PC-3 (cell line): ENCODE measurements around the gene ZIC3. TPM values are rescaled to one million over a fixed set of nuclear protein-coding genes. Genes with fewer than 3 reads are reported as not detected.
"Not testable (repeated sequence)": the region's sequence is repeated elsewhere in the genome, so short reads cannot be mapped to it uniquely, and the experiment has no call there.

Experiments
- ATAC-seq: fragments of 200-7000 bp; cut with Tn5 transposase; 2 replicates; pipeline ENCODE4 v1.9.1; 2020; ENCODE audit warnings: mild to moderate bottlenecking, moderate library complexity
- BruUV-seq: library from RNA; stranded (reverse); fragments of 400-500 nt; replicated peaks from 2 replicates; lab custom pipeline; 2021; lab: Mats Ljungman, UMichigan
- CTCF ChIA-PET: fragments of 300-600 bp; sonication (Branson Sonifier 250); formaldehyde crosslinking; loops from one replicate; lab custom pipeline; 2022; ENCODE audit warnings: antibody characterized with exemption; lab: Charles Lee
- POLR2A ChIA-PET: fragments of 300-600 bp; sonication (Branson Sonifier 250); formaldehyde crosslinking; loops from one replicate; lab custom pipeline; 2022; ENCODE audit warnings: antibody characterized with exemption; ENCODE audit not compliant: unreplicated experiment; lab: Charles Lee
- DNase-seq: peaks from one replicate; pipeline ENCODE4 v3.0.0-alpha.2; 2015
- H2AFZ ChIP-seq: fragments of 300-600 bp; sonication (generic); 2 replicates; pipeline ENCODE4 v1.6.0; 2016; ENCODE audit warnings: antibody characterized with exemption, low read length
- H3F3A ChIP-seq: fragments of 300-600 bp; sonication (generic); one replicate; pipeline ENCODE4 v1.6.0; 2017; ENCODE audit warnings: antibody characterized with exemption, low read length, control low read depth, mild to moderate bottlenecking; ENCODE audit not compliant: unreplicated experiment
- H3K27ac ChIP-seq: fragments of 300-600 bp; sonication (generic); 2 replicates; pipeline ENCODE4 v1.5.1; 2016; ENCODE audit warnings: mild to moderate bottlenecking, low read length
- H3K27me3 ChIP-seq: fragments of 300-600 bp; sonication (generic); 2 replicates; pipeline ENCODE4 v1.6.1; 2016; ENCODE audit warnings: low read length, mixed read lengths
- H3K36me3 ChIP-seq: fragments of 300-600 bp; sonication (generic); 2 replicates; pipeline ENCODE4 v1.6.1; 2016; ENCODE audit warnings: low read depth, mixed run types, low read length, mixed read lengths
- H3K4me1 ChIP-seq: fragments of 300-600 bp; sonication (generic); 2 replicates; pipeline ENCODE4 v1.5.1; 2016; ENCODE audit warnings: low read length; ENCODE audit not compliant: insufficient read depth
- H3K4me2 ChIP-seq: fragments of 300-600 bp; sonication (generic); 2 replicates; pipeline ENCODE4 v1.6.0; 2016; ENCODE audit warnings: low read length
- H3K4me3 ChIP-seq: fragments of 300-600 bp; sonication (generic); 2 replicates; pipeline ENCODE4 v1.5.1; 2016; ENCODE audit warnings: mild to moderate bottlenecking, low read length, mixed read lengths
- H3K79me2 ChIP-seq: fragments of 300-600 bp; sonication (generic); 2 replicates; pipeline ENCODE4 v1.6.1; 2017; ENCODE audit warnings: low read length, mixed read lengths
- H3K9ac ChIP-seq: fragments of 300-600 bp; sonication (generic); 2 replicates; pipeline ENCODE4 v1.6.0; 2016; ENCODE audit warnings: mild to moderate bottlenecking, low read length
- H3K9me2 ChIP-seq: fragments of 300-600 bp; sonication (generic); replicated peaks from 2 replicates; pipeline ENCODE4 v1.6.1; 2016; ENCODE audit warnings: mixed run types, low read length, mixed read lengths
- H3K9me3 ChIP-seq: fragments of 300-600 bp; sonication (generic); 2 replicates; pipeline ENCODE4 v1.6.1; 2016; ENCODE audit warnings: low read length, mixed read lengths
- H4K20me1 ChIP-seq: fragments of 300-600 bp; sonication (generic); 2 replicates; pipeline ENCODE4 v1.6.1; 2016; ENCODE audit warnings: low read length, mixed read lengths
- CTCF ChIP-seq: fragments of 300-600 bp; sonication (generic); conservative IDR thresholded peaks from 2 replicates; pipeline ENCODE4 v1.5.1; 2017; ENCODE audit warnings: antibody characterized with exemption, low read depth, mild to moderate bottlenecking, low read length
- EZH2 ChIP-seq: fragments of 300-600 bp; sonication (generic); IDR thresholded peaks from one replicate; pipeline ENCODE4 v1.6.1; 2017; ENCODE audit warnings: antibody characterized with exemption, mild to moderate bottlenecking, low read length; ENCODE audit not compliant: unreplicated experiment
- EZH2phosphoT487 ChIP-seq: fragments of 300-600 bp; sonication (generic); IDR thresholded peaks from 2 replicates; pipeline ENCODE4 v1.6.1; 2018; ENCODE audit warnings: mild to moderate bottlenecking, antibody characterized with exemption, low read length, borderline replicate concordance
- intact Hi-C: fragments of 100-400 bp; cut with micrococcal nuclease; formaldehyde crosslinking; loops from 2 replicates; pipeline ENCODE4 v1.9.0; 2023
- total RNA-seq: library from RNA; depleted of rRNA; stranded (reverse); fragments of >200 nt; gene quantifications from 2 replicates; pipeline ENCODE4 v1.2.3, GENCODE V29; 2014

ZIC3 gene
- total RNA-seq, 1 experiment from 2014 or later = not detected

- Histone ChIP-seq H3F3A (no peaks in the 10 kb centered on the region), H3K4me1 (no peaks in the 10 kb centered on the region), H3K9ac (no peak overlapping the region), H3K9me2 (no peaks in the 10 kb centered on the region), H3K4me3 (no peak overlapping the region), H3K36me3 (no peaks in the 10 kb centered on the region), H3K9me3 (no peaks in the 10 kb centered on the region), H3K79me2 (no peaks in the 10 kb centered on the region), H3K4me2 (no peak overlapping the region), H2AFZ (no peak overlapping the region), H3K27me3 (no peaks in the 10 kb centered on the region), H3K27ac (no peak overlapping the region), H4K20me1 (no peaks in the 10 kb centered on the region)
- DNase-seq = no peak
- ATAC-seq = no peak
- no TSS peak for BruUV-seq
- ChIA-PET CTCF (no interaction called here), POLR2A (no interaction called here)
- TF ChIP-seq EZH2 (no peak), EZH2phosphoT487 (no peak), CTCF (no peak)
- intact Hi-C loops = no loop called here
These were observed 16.9 kb upstream of the ZIC3 start for GRCh38 chrX:137549073-137549472.

GRCh38 chrX:137549851-137550664 is 15.9 kb upstream of the ZIC3 start:
- CTCF ChIA-PET = no interaction called here
- no peaks in the 10 kb centered on the region for H4K20me1 ChIP-seq
- H3K9ac ChIP-seq = no peak overlapping the region
- TF ChIP-seq EZH2phosphoT487 (no peak), CTCF (no peak)
- no peak overlapping the region for H3K4me2 ChIP-seq
- ATAC-seq (no peak), DNase-seq (no peak)
- no peaks in the 10 kb centered on the region for H3K79me2 ChIP-seq
- POLR2A ChIA-PET = no interaction called here
- H3K4me1 ChIP-seq = no peaks in the 10 kb centered on the region
- no peaks in the 10 kb centered on the region for H3K27me3 ChIP-seq
- H3K9me3 ChIP-seq = no peaks in the 10 kb centered on the region
- H3K27ac ChIP-seq = no peak overlapping the region
- H3K36me3 ChIP-seq = no peaks in the 10 kb centered on the region
- no peak overlapping the region for H3K4me3 ChIP-seq
- no peaks in the 10 kb centered on the region for H3K9me2 ChIP-seq
- intact Hi-C loops = no loop called here
- H3F3A ChIP-seq = no peaks in the 10 kb centered on the region
- H2AFZ ChIP-seq = no peak overlapping the region
- no TSS peak for BruUV-seq

- H3K4me2 ChIP-seq = no peak overlapping the region
- DNase-seq (no peak), ATAC-seq (no peak)
- H3K79me2 ChIP-seq = no peaks in the 10 kb centered on the region
- no peak overlapping the region for H3K4me3 ChIP-seq
- H3K36me3 ChIP-seq = no peaks in the 10 kb centered on the region
- H3F3A ChIP-seq = no peaks in the 10 kb centered on the region
- no peaks in the 10 kb centered on the region for H3K4me1 ChIP-seq
- no peaks in the 10 kb centered on the region for H3K9me2 ChIP-seq
- ChIA-PET CTCF (no interaction called here), POLR2A (no interaction called here)
- no peak overlapping the region for H3K27ac ChIP-seq
- H3K9me3 ChIP-seq = no peaks in the 10 kb centered on the region
- intact Hi-C loops = no loop called here
- TF ChIP-seq CTCF (no peak), EZH2phosphoT487 (no peak), EZH2 (no peak)
- no peak overlapping the region for H3K9ac ChIP-seq
- BruUV-seq = no TSS peak
- no peaks in the 10 kb centered on the region for H3K27me3 ChIP-seq
- H4K20me1 ChIP-seq = no peaks in the 10 kb centered on the region
- H2AFZ ChIP-seq = no peak overlapping the region
These were observed 15.2 kb upstream of the ZIC3 start for GRCh38 chrX:137550665-137551261.

- intact Hi-C loops, H3K9ac ChIP-seq, H3K4me1 ChIP-seq, DNase-seq, BruUV-seq, H2AFZ ChIP-seq, H3K9me2 ChIP-seq, H3K79me2 ChIP-seq, H3K27ac ChIP-seq, H3K9me3 ChIP-seq, H4K20me1 ChIP-seq, H3F3A ChIP-seq, H3K4me2 ChIP-seq, H3K4me3 ChIP-seq, POLR2A ChIA-PET, H3K27me3 ChIP-seq, H3K36me3 ChIP-seq, CTCF ChIA-PET, ATAC-seq: not testable (repeated sequence)
These were observed 13.8 kb upstream of the ZIC3 start for GRCh38 chrX:137552098-137552497.
